HG03066 (cell line): ENCODE data around the gene CDH16.

Experiments
- ATAC-seq: cut with Tn5 transposase; IDR thresholded peaks from one replicate; pipeline ENCODE4 v1.9.1; 2021; ENCODE audit warnings: low read depth; ENCODE audit not compliant: unreplicated experiment

The CDH16 gene

DNA sequence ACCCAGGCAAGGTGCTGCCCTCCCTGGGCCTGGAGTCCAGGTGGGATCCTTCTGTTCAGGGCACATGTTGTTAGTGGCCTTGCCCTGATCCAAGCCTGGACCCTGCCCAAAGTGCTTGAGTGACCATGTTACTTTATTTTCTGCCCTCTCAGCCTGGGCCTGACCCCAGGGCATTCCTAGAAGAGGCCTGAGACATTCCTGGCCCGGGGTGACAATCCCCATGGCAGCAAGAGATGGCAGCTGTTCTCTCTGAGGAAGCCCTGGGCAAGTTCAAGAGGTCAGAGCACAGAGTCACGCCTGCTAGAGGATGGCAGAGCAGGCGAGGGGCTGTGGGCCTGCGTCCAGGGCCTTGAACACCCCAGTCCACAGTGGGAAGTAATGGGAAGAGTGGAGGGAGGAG is 5.0 kb downstream of the CDH16 start:
- no peak for ATAC-seq

DNA sequence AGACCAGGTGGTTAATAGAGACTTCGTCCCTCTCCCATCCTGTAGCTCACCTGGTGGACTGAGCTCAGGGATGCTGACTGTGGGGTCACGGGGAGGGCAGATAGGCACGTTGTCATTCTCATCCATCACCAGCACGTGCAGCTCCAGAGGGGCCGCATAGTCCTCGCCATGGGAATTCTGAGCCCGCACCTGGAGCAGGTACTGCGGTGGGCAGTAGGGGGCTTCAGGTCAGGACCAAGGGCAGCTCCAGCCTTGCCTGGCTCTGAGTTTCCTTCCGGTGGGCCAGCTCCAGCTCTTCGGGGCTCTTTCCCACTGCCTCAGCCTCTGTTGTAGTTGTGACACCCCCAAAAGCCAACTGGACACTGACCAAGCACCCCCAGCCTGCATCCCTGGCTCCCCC is 5.6 kb downstream of the CDH16 start:
- no peak for ATAC-seq

DNA sequence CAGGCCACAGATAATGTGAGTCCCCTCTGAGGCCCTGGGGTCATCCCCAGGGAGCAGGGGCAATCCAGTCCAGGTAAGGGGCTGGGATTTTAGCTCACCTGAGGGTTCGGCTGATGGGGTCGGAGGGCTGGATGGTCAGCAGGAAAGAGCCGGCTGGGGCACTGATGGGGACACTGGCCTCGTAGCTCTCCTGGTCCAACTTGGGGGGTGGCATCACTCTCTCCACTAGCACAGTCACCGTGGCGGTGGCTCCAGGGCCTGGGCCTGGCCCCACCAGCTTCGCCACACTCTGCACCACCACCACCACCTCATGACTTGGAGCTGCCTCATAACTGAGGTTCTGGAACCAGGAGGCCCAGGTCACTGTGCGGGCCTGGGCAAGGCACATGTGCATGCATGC is 6.9 kb downstream of the CDH16 start:
- ATAC-seq = no peak

DNA sequence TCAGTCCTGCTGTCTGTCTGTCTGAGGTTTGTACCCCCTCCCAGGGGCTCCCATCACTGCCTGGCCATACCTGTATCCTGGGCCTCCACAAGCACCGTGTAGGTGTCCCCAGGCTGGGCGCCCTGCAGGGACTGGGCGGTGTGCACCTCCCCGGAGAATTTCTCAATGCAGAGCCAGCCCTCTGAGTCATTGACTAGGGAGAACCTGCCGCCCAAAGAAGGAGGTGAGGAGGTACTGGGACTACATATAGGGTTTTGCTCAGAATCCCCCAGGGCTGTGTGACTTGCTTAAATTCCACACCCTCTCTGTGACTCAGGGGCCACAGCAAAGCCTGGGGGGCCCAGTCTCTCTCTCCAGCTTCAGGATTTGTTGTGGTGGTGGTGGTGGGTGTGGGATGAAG is 7.6 kb downstream of the CDH16 start:
- no peak for ATAC-seq

DNA sequence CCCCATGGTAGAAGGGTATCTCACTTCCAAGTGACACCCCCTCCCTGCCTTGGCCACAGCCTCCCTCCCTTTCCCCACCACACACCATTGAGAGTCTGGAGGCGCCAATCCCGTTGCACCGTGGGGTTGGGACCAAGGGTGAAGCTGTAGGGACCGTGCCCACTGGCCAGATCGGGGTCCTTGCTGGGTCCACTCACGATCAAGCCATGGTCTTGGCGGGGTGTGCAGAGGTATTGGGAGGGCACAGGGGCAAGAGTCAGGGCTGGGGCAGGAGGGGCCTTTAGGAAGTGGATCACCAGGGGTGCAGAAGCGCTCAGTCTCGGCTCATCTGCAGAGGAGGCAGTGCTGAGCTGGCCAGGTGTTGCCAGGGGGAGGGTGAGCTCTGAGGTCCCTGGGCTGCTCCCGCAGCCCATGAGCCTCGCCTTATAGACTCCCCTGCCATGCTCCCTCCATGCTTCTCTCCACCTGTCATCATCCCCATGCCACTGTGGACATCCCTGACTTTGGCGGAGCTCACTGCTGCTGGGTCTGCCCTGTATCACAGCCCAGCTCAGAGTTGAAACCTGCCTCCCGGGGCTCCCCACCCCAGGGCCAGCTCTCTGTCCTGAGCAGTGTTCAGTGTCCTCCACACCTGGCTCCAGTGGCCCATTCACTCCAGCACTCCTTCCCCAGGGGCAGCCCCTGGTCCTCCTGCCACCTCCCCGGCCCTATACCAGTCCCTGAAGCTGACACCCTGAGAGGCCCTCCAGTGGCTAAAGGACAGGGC is 8.3 kb downstream of the CDH16 start:
- ATAC-seq = no peak

DNA sequence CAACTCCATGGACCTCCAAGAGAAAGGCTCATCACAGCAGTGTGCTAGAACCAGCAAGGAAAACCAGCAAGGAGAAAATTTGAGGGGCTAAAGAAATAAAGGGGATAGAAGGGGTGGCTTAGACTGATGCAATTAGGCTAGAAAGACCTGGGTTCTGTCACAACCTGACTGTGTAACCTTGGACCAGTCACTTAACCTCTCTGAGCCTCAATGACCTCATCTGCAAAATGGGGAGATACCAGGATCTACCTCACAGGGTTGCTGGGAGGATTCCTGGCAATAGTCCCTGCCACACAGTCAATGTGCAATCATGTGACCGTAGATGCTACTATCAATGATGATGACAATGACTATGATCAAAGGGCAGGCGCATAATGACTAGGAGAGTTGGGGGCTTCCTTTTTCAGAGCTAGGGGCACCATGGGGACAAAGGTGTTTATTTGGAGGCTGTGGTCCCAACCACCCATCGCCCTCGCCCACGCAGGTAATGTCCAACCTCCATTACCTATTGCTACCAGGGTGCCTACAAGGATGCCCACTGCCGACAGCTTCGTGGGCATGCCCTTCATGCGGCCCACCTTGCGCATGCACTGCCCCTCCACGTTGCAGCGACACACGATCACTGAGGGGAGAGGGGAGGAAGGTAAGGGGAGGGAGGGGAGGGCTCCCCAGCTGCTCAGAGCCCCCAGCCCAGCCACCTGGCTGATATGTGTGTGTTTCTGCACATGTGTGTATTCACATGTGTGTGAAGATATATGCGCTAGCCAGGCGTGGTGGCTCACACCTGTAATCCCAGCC is 9.7 kb downstream of the CDH16 start:
- no peak for ATAC-seq

DNA sequence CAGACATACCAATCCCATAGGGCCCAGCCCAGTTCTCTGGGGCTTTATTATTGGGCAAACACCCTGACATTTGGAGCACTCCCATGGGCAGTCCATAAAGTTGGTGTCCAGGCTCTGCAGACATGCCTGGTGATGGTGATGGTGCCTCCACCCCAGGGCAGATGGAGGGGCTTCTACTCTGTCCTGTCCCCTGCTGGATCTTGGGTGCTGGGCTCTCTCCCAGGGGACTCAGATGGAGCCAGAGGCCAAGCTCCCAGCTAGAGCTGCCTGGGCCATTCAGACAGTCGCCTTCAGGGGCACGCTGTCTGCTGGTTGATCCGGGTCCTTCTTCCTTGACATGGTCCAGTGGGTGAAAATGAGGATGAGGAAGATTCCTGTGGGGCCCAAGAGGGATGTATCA is 10.6 kb downstream of the CDH16 start:
- no peak for ATAC-seq

DNA sequence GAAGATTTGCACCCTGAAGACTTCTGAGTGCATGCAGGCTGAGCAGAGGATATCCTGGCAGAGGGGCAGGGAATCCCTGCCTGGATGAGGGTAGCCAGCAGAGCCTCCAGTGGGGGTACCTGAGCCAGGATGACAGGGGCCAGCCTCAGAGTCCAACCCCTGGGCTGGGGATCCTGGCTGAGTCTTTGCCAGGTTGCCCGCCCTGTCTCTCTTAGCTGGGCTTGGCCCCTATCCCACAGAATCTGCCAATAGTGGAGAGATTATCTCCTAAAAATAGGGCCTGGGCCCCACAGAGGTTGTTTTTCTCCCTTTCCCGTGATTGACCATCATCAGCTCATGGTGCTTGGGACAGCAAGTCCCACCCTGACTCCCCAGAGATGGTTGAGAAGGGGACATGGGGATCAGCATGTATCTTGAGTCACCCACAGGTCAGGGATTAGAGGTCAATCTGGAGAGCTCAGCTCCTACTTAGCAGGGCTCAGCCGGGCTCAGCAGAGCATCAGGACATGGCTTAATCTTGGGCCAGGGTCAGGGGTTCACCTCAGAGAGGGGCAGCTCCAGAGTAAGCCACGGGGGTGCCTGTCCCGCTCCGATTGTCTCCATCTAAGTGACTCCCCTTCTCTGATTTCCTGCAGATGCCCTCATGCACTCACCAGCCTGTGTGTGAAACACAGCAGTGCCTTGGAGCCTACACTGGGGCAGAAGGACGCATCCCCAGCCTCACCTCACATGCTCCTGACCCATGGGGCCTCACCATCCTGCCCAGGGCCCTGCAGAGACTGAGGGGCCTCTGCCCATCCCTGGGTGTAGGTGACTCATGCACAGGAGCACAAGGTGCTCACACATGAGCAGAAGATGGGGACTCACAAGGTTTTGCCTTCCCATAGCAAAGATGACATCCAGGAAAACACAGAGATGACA is 11.5 kb downstream of the CDH16 start:
- no peak for ATAC-seq

DNA sequence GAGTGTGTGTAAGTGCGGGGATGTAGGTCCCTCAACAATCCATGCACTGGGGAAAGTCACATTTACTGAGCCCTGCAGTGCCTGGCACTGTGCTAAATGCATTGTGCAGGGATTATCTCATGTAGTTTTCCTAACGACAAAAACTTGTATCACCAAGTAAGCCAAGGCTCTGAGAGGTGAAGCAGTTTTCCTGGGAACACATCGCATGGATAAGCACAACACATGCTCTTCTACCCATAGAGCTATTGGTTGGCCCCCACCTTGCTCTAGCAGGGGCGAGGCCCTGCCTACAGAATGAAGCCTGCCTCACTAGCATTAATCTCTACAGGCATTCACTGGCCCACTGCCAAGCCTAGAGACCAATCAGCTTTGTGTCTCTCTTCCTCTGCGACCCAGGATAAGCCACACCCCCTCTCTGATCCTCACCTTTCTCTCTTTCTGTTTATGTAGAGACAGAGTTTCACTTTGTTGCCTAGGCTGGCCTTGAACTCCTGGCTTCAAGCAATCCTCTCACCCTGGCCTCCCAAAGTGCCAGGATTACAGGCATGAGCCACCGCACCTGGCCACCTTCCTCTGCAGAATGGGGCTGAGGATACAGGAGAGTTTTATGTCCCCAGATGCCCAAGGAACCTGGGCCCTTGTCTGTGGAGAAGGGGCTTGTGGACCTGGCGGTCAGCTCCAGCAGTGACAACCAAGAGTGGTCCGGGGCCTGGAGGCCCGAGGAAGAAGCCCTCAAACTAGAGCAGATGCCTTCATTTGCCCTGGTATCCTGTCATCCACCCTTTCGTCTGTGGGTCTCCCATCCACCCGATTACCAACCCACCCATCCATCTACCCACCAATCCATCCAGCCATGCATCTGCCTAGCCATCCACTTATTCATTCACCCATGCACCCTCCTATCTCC is 12.8 kb downstream of the CDH16 start:
- ATAC-seq = no peak

DNA sequence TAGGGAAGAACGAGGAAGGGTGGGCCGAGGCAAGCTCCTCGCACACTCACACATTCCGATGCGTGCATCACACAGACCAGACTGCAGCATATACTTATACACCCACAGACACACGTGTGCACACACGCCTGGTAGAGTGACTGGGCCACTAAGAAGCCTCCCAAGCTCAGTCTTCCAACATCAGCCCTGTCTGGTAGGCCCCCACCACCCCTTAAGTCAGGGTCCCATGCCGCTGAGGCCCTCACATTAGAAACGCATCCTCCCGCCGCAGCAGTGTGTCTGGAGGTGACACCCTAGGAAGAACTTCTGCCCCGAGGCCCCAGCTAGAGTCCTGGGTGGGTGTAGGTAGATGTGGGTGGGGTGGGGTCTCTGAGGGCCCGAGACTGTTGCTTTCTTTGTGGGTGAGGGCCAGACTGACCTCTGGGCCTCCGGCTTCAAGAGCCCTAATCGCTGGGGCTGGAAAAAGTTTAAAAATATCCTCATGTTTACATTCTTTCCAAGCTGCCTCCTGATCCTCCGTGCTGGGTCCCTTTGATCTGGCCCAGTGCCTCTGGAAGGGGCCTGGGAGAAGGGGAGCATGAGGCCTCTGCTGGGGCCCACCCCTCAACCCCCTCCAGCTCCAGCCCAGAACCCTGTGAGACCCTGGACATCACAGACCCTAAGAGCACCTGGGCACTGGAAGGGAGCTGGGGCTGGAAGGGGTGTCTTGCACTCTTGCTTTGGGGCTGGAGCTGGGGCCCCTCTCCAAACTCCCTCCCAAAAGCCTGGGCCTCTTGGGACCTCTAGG is 13.6 kb downstream of the CDH16 start:
- no peak for ATAC-seq

DNA sequence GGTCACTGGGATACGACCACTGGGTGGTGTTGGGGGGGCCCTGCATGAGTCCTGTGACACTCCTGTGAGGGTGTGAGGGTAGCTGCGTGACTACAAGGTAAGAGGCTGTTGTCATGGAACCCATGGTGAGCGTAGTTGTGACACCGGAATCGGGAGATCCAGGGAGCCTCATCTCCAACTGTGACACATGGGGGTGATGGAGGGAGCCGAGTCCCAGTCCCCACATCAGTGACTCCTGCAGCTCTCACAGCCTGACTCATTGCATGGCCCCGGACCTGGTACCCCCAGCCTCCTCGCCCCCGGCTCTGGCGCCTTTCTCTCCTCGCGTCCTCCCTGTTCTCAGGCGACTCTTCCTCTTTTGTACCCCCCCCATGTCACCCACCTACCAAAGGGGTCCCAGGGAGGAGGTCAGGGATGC is 14.2 kb downstream of the CDH16 start:
- ATAC-seq = no peak

DNA sequence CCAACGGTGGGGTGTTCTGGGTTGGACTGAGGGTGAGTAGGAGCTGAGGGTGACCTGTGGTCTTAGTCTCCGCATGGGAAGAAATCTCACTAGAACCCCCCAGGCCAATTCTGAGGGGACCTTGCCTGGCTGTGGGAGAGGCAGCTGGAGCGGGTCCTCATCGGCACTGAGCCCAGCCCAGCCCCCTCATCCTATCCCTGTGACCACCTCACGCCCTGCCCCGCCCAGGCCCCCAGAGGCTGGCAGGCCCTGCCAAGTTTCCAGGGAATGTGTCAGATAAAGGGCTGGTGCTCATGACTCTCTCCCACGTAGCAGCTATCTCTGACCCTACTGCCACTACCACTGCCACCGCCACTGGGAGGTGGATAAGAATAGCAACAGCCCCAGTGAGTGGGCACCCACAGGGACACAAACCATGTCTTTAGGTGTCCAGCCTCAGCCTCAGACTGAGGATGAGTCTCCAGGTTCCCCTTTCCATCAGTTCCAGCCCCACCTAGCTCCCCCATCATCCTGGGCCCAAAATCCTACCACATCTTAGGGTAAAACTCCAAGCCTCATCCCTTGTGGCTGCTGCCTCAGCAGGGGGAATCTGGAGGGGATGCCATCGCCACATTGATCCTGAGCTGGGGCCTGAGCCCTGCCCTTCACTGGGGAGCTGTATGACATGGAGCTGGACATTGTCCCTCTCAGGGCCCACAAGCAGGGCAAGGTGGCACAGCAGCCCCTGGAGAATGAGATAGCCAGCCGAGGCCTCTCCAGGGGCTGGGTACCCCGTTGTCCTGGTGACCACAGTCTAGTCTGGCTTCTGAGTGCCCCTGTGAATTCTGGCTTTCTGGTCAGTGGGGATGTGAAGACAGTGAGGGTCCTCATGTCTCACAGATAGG is 14.9 kb downstream of the CDH16 start:
- no peak for ATAC-seq

DNA sequence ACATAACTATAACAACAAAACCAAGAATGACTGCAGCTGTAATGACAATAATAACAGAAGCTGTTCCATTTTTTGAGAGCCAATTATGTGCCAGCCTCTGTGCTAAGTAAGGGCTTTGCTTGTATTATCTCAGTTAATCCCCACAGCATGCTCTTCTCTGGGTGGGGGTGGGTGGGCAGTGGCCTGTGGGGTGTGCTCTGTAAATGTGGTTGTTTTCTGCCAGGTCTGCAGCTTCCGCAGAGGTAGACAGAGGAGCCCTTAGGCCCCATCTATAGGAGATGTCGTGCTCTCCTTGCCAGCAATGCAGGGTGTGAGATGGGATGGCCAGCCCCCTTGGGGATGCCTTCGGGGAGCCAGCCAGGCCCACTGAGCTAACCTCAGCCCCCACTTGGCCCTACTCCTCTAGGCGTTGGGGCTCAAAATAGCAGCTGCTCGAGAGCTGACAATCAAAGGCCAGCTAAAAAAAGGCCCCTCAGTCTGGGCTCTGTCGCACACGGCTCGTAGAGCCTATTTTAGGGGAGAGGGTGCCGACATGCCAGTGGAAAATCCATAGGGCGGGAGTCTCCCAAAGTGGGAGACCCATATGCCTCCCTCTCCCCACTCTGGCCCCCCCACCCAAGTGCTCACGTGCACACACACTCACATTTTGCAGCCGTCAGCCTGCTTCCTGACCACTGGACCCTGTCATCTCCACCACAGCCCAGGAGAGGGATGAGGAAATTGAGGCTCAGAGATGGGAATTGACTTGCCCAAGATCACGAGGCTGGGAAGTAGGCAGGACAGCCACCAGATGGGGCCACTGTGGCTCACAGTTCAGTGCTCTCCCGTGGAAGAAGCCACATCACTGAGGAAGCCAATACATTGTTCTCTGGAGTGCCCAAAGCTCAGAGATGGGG is 15.8 kb downstream of the CDH16 start:
- no peak for ATAC-seq

DNA sequence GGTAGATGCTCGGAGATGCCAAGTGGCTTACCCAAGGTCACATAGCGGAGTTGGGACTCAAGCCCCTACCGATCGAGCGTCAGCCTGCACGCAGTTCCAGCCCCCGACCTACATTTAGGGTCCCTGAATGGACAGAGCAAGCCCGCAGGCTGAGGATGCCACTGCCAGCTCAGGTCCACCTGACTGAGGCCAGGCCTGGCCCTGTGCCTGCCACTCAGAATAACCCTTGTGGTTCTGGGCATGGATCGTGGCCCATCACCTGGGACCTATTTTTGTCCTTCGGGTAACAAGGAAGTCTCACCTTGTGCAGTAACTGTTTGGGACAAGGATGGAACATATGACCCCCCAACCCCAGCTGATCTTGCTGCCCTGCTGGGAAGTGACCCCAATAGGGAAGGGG is 17.1 kb downstream of the CDH16 start:
- ATAC-seq = no peak

DNA sequence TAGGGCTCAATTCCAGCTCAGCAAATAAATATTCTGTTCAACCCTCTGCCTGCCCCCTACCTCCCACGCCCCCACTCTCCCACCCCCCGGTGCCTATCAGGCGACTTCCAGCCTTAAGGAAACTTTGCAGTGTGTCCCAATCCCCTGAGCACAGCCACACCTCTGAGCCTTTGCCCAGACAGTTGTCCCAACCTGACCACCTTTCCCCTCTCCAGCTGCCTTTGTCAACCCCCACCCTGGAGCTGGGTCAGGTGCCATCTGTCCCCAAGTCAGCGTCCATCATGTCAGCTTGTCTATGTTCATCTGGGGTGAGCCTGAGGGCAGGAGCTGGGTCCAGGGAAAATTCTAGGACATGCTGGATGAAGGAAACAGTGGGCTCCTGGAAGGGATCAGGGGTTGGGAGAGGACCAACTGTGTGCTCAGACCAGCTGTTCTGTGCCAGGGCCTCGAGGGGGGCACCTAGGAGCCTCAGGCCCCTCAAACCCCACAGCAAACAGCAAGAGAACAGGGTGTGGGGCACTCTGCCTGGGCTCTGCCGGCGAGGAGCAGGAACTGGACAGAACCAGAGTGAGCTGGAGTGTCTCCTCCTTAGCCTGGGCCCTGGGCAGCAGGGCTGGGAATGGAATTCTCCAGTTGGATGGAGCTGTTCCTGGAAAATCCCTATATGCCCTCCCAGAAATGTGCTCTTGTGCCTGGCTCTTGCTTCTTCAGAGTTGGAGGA is 17.8 kb downstream of the CDH16 start:
- ATAC-seq = no peak

DNA sequence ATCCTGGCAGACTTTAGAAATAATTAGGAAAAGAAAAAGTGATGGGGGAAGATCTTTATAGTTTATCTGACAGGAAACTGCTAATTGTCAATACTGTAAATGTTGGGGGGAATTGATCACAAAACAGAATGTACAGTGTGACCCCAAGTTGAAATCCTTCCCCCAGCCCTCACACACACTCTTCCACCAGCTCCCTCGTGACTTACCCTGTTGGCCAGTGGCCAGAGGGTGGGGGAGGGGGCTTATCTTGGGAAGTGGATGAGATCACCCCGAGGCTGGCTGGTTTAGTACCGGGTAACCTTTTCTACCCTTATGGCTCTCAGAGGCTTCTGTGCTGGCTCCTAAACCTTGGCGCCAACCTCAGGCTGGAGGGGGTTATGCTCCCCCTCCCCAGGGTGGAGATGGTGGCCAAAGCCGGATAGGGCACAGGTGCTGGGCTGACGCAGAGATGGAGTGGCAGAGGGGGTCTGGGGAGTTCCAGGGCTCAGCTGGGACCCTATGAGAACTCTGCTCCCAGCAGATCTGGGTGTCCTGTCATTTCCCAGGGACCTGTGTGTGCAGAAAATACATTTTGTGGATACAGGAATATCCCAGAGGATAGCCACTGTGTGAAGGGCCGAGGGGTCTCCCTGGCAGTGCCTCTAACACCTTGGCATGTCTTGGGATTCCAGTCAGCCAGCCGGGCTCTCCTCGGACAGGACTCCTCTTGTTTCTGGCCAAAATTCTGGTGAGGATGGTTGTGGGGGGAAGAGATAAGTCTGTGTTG is 18.6 kb downstream of the CDH16 start:
- ATAC-seq = no peak
